Pons (tissue), 1 donor: ENCODE results near the gene MEMO1.

Source experiments
- DNase-seq: peaks from one replicate; pipeline ENCODE4 v3.0.0-alpha.2; 2016; ENCODE audit warnings: low spot score

MEMO1 gene

DNA sequence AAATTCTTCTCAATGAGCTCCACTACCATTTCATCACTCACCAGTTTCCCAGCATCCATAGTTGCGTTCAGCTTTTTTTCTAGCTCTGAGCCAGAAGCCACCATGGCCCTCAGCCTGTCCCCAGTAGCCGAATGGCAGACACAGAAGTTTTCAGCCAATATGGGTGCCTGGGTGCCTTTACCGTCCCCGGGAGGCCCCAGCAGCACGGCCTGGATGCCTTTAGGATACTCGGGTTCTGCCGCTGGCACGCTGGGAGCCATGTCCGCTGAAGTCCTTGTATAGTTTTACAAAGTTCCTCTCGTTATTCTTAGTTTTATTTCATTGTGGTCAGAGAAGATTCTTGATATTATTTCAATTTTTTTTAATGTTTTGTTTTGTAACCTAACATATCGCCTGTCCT, 187.2 kb downstream of the MEMO1 start:
- no peak for DNase-seq

- DNase-seq: no peak
These were observed 188.2 kb downstream of the MEMO1 start for GRCh38 chr2:31822587-31822986.
